ENCODE measurements around the gene SYCE3. TPM values are rescaled to one million over a fixed set of nuclear protein-coding genes. Genes with fewer than 3 reads are reported as not detected.

Gene SYCE3
- total RNA-seq, 1 donor from 2014 or later: not detected

GRCh38 chr22:50576806-50577696 is 14.3 kb upstream of the SYCE3 start:
- H3K4me1 ChIP-seq: peaks cover 23% of the 10 kb centered on the region
- TF ChIP-seq CTCF (IDR thresholded peaks at IDR 0.05): no peak
- no peak overlapping the region for H3K4me3 ChIP-seq
- H3K27me3 ChIP-seq: no peaks in the 10 kb centered on the region
- no peak overlapping the region for H3K27ac ChIP-seq
- no peaks in the 10 kb centered on the region for H3K9me3 ChIP-seq
- DNase-seq: no peak
- H3K36me3 ChIP-seq: no peaks in the 10 kb centered on the region
- intact Hi-C loops (cut with DNase I): no loop called here
- ATAC-seq: no peak

GRCh38 chr22:50576070-50576469 is 13.4 kb upstream of the SYCE3 start:
- no peaks in the 10 kb centered on the region for H3K27me3 ChIP-seq
- DNase-seq: no peak
- no peak for ATAC-seq

GRCh38 chr22:50575426-50575941 is 12.8 kb upstream of the SYCE3 start:
- peaks cover 14% of the 10 kb centered on the region for H3K4me1 ChIP-seq
- DNase-seq (no peak), ATAC-seq (no peak)
- intact Hi-C loops (cut with DNase I): no loop called here
- no peak overlapping the region for H3K27ac ChIP-seq
- no peak for TF ChIP-seq CTCF (IDR thresholded peaks at IDR 0.05)
- no peaks in the 10 kb centered on the region for H3K9me3 ChIP-seq
- H3K36me3 ChIP-seq: no peaks in the 10 kb centered on the region
- H3K27me3 ChIP-seq: no peaks in the 10 kb centered on the region
- no peak overlapping the region for H3K4me3 ChIP-seq

More at GRCh38 chr22:50576070-50576469, 13.4 kb upstream of the SYCE3 start:
- intact Hi-C loops (cut with DNase I): no loop called here
- no peak overlapping the region for H3K4me3 ChIP-seq
- no peaks in the 10 kb centered on the region for H3K36me3 ChIP-seq
- no peaks in the 10 kb centered on the region for H3K9me3 ChIP-seq
- no peak overlapping the region for H3K27ac ChIP-seq
- peaks cover 15% of the 10 kb centered on the region for H3K4me1 ChIP-seq
- TF ChIP-seq CTCF (IDR thresholded peaks at IDR 0.05): peak; percentile 30

GRCh38 chr22:50574383-50574755 is 11.7 kb upstream of the SYCE3 start:
- ATAC-seq (no peak), DNase-seq (no peak)
- no peak overlapping the region for H3K27ac ChIP-seq
- H3K9me3 ChIP-seq: no peaks in the 10 kb centered on the region
- no peaks in the 10 kb centered on the region for H3K27me3 ChIP-seq
- H3K4me1 ChIP-seq: peaks cover 14% of the 10 kb centered on the region
- H3K36me3 ChIP-seq: no peaks in the 10 kb centered on the region
- intact Hi-C loops (cut with DNase I): no loop called here
- no peak for TF ChIP-seq CTCF (IDR thresholded peaks at IDR 0.05)
- no peak overlapping the region for H3K4me3 ChIP-seq

- intact Hi-C loops (cut with DNase I): no loop called here
- no peaks in the 10 kb centered on the region for H3K9me3 ChIP-seq
- DNase-seq (no peak), ATAC-seq (no peak)
- H3K36me3 ChIP-seq: no peaks in the 10 kb centered on the region
- no peak for TF ChIP-seq CTCF (IDR thresholded peaks at IDR 0.05)
- no peak overlapping the region for H3K27ac ChIP-seq
- peaks cover 11% of the 10 kb centered on the region for H3K4me1 ChIP-seq
- no peaks in the 10 kb centered on the region for H3K27me3 ChIP-seq
- no peak overlapping the region for H3K4me3 ChIP-seq
These were observed 11.0 kb upstream of the SYCE3 start for GRCh38 chr22:50573491-50574382.

Data from upper lobe of right lung (tissue), 1 donor.